ENCODE results near the gene NOS3.

The NOS3 gene

DNA sequence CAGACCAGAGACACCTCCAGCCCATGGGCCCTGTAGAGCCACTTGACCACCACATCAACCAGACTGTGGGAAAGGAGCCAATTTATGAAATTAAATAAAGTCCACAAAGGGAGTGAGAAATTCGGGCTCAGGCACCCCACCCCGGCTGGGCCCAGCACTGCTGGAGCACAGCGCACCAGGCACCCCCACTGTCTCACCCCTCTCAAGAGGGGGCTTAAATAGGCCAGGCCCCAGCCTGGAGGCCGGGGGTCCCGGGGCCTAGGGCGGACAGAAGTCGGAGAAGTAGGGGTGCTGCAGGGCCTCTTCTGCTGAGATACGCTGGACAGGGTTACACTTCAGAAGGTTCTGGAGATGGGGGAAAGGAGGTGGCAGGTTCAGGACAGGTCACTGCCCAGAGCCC is 62.9 kb downstream of the NOS3 start:
- no peak for DNase-seq (ENCODE audit: low read depth in 4 of 4, low spot score in 1 of 4)

DNA sequence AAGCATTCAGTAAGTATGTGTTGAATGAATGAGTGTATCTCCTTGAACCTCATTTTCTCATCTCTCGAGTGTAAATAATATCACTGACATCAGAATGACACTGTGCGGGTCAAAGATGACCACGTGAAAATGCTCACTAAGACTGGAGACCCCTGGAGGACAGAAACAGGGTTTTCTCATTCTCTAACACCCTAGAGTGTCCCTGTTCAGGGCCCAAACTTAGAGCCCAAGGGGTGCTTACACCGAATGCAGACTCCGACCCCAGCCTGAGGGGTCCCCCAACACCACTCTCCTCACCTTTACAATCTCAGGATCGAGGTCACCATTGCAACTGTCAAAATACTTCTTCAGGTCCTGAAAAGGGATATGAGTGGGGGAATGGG is 65.5 kb downstream of the NOS3 start:
- DNase-seq (ENCODE audit: low read depth in 4 of 4, low spot score in 1 of 4) = no peak

DNA sequence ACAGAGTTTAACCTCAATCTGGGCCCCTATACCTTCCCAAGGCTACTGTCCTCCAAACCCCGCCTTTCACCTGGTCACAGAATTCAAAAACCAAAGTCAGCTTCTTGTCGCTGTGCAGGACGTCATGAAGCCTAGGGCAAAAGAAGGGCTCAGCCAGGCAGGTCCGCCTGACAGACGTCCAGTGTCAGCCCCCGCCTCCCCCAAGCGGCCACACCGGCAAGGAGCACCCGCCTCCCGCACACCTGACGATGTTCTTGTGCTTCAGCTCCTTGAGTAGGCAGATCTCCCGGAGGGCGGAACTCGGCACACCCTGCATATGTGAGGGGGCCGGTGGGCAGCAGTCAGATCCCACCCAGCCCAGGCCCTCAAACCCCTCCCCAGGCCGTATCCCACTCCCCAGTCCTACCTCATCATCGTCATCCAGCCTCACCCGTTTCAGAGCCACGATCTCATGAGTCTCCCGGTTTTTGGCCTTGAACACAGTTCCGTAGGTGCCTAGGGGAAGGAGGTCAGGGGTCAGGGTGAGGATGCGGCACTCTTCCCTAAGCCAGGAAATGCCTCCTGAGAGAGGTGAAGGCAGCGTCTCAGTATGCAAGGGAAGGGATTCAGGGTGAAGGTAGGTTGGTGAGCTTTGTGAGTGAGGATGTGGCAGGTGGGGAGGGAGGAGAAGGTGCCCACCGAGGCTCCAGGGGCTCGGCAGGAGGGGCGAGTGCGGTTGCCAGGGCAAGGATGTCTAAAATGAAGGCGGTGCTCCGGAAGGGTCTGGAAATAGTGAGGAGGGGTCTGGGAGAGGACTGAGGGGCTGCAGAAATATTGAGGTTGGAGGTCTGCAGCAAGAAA is 66.1 kb downstream of the NOS3 start:
- no peak for DNase-seq (ENCODE audit: low read depth in 4 of 4, low spot score in 1 of 4)

DNA sequence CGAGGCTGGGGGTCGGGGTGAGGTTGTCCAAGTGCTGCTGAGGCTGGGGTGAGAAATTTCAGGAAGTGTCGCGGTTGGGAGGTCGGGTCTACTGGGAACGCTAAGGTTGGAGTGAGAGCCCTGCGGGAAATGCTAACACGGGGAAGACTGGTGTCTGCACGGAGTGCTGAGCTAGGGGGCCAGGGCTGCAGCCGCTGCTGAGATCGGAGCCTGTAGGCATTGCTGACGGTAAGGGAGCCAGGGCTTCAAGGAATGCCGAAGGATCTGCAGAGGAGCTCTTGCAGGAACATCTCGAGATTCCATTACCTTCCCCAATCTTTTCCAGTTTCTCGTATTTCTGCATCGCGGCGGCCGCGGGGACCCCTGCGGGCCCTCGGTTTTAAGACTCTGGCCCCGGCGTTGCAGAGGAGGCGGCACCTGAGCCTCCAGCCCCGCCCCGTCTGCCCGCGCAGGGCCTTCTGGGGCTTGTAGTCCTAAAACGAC is 66.7 kb downstream of the NOS3 start, which contains the start of gene CDK5:
Gene CDK5 (minus strand): TSS at position 392 of the 483 bp plus-strand sequence. CDS start 49 bp downstream, at position 343.
- DNase-seq (ENCODE audit: low read depth in 4 of 4, low spot score in 1 of 4) = no peak

DNA sequence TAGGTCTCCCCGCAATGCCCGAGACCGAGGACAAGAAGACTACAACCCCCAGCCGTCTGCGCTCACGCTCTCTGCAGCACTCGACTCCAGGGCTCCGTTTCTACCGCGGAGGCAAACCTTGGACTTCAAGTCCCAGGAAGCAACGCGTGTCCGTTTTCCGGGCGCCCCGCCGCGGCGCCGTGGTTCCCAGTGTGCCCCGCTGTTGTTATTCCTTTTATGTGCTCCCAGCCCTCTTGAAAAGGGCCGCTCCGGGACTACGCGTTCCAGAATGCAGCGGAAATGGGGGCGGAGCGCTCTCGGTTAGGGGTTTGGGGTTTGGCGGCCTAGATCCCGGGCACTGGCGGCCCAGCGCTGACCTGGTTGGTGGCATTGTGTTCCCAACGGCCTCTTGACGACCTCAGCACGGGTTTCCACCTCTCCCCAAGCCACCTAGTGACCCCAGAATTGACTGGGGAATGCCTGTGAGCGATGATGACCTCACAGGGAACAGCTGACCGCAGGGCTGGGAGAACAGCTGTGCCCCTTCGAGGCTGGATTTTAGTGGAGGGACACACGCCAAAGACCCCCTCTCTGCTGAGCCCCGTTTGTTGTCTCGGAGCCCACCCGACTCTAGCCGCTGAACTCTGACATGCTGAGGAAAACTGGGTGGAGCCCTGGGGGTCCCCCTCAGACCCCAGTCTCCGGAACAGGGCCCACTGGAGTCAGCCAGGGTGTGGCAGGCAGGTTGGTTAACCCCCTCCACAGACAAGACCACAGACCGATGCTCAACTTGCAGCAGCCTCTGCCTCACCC is 67.4 kb downstream of the NOS3 start:
- DNase-seq (ENCODE audit: low read depth in 4 of 4, low spot score in 1 of 4) = peak; percentile 87 to 96 (median 92)

DNA sequence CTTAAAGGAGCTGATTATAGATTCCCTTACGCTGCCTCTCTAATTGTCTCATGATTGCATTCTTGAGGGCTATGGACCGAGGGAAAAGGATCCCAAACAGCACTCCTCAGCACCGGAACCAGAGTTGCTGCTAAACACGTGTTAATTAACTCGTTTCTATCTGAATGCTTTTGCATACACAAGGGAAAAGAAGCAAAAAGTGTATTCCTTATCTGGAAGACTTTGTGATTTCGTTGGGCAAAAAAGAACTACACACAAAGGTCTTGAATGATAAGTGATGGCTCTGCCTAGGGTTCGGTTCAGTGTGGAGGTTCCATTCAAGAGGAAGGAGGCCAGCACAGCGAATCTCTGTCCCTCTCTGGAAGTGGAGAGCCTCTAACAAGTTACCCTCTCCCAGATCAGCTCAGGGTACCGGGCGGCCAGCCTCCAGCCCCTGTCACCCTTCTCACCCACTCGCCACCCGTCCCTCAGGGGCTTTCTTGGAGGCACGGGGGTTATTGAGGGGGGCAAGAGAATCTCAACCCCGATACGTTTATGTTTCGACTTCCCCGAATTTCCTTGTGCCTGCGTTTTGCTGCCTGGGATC is 68.1 kb downstream of the NOS3 start:
- no peak for DNase-seq (ENCODE audit: low read depth in 4 of 4, low spot score in 1 of 4)

DNA sequence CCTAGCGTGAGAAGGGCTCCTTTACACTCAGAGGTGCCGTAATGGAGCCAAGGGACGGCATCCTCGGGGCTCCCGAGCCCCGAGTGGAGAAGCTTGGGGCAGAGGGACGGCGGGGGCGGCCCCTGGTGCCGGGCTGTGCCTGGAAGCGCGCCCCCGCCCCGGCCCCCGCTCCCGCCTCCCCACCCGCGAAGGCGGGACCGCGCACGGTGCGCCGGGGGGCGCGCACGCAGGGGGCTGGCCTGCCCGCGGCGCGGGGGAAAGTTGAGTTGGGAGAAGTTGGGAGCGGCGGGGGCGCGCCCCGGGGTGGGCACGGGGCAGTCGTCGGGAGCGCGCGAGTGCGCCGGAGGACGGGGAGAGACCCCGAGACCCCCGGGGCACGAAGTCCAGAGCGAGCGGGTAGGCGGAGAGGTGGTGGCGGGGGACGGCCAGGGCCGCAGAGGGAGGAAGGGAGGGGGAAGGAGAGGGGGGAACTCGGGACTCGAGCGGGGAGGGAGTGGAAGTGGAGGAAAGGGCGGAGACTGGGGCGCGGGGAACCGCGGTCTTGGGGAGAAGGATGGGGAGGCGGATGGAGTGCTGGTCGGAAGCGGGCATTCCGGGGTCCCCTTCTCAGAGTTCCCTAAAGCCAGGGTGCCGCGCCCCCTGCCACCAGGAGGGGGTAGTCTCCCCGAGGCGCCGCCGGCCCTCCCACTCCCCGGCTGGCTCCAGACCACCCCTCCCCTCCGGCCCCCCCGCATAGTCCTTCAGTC is 68.7 kb downstream of the NOS3 start, which contains the start of gene SLC4A2:
Gene SLC4A2 (plus strand): TSS at position 223 of the 746 bp plus-strand sequence. CDS start 2,399 bp downstream, outside the sequence.
- DNase-seq (ENCODE audit: low read depth in 4 of 4, low spot score in 1 of 4) = peak in 2 of 4 experiments; percentile 57 to 69

DNA sequence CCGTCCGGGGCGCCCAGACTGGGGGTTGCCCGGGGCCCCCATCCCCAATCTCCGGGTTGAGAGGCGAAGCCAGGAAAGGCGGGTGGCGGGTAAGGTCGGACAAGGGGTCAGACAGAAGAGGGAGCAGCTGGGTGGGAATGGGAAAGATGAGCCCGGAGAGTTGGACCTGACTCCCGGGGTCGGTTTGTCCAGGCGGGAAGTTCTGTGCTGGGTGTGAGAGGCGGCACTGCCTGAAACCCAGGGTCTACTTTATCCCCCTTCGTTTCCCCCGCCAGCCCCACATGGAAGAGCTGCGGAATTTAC is 69.2 kb downstream of the NOS3 start:
- DNase-seq (ENCODE audit: low read depth in 4 of 4, low spot score in 1 of 4) = no peak

DNA sequence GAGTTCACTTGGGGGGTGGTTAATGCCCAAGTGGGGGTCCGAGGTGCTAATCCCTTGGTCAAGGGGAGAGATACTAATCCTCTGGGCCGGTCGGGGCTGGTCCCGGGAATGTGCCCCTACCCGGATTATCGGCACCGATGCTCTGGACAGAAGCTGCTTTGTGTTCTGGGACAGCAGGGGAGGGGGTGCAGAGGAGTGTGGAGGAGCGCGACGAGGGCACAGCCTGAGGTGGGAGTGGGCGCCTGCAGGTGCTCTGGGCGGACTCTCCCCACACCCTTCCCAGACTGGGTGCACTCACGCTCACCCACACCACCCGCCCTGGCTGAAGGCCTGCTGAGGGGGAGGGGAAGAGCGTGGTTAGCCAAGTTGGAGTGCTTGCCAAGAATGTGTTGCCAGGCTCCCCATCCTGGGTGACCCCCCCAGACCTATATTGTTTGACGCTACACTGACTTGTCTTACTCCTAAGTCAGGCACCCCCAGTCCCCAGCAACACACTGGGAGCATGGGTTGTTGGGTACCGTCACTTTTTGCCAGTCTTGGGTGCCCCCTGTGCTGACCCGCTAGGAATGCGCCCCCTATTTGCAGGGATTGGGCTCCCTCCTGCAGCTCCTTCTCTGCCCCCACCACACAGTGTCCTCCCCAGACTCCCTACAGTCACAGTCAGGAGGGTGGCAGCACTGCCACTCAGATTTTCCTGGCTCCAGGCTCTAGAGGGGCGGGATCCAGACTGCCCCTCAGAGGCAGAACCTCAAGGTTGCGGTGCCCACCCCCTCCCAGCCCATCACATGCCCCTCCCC is 69.8 kb downstream of the NOS3 start:
- DNase-seq (ENCODE audit: low read depth in 4 of 4, low spot score in 1 of 4) = no peak

DNA sequence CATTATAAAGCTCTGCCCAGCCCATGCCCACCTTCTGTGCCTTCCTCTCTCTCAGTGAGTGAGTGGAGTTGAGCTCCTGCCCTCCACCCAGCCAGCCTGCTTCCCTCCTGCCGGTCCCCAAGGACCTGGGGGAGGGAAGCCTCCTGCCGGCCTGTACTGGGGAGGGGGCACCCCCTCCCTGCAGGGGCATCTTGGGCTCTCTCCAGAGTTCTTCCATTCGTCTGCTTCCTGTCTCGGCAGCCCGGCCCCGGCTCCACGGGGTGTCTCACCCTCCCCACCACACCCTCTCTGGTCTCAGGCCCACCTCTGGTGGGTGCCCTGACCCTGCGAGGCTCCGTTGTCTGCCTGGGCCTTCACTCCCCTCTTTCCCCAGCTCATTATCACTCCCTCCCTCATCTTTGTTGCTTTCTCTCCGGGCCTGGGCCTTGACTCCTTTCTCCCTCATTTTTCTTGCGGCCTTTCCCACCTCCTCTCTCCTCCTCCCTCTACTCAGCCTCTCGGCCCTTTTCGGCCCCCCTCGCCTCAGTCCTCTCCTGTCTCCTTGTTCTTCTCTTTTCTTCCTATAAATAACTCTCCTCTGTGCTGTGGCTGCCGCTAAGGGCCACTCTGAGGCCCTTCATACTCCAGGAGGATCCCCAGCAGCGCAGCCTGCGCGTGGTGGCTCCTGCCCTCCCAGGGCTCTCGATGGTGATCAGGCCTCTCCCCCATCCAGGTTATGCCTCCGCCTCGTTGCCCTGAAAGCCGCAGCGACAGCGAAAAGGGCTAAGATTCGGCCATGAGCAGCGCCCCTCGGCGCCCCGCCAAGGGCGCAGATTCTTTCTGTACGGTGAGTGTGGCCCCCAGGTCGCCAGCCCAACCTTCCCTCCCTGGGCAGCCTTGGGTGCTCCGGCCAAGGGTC is 70.6 kb downstream of the NOS3 start:
- no peak for DNase-seq (ENCODE audit: low read depth in 4 of 4, low spot score in 1 of 4)

DNA sequence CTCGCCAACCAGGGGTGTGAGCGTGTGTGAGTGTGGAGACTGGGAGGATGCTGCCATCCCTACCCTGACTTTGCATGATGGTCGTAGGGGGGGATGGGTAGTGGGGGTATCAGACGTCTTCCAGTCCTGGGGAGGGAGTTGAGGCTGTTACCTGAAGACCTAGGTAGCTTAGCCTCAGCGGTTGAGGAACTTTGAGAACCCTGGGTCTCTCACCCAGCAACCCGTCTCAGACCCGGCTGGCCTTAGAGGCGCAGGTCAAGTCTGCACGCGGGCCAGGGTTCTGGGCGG is 71.2 kb downstream of the NOS3 start:
- no peak for DNase-seq (ENCODE audit: low read depth in 4 of 4, low spot score in 1 of 4)

DNA sequence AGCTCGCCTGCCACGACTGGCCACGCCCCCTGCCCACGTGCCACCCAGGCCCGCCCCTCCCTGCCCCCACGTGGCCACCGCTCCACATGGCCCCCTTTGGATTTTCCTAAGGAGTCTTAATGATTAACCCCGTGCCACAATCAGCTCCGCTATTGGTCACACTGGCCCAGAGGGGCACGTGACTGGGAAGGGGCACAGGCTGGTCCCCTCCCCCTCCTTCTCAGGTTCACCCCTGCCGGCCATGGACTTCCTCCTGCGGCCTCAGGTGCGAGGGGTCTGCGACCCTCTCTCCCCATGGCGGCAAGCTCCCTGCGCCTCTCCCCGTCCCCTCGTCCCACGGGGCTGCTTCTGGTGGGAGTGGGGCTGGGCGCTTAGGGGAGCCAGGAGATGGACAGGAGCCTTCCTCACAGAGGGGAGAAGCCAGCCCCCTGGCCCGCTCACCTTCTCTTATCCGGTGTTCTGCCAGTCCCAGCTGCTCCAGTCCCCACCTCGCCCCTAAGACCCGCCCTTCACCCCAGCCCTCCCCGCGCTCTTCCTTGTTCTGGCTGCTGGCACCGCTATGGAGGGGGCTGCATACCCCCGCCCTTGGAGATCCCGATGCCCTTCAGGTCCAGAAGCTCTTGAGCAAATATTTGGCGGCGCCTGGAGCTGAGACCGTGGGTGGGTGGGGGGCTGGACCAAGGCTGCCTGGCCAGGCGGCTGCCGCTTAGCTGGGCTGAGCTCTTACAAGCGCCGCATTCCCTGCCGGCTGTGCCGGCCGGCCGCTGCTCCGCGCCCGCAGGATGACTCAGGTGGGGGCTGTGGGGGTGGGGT is 71.8 kb downstream of the NOS3 start:
- no peak for DNase-seq (ENCODE audit: low read depth in 4 of 4, low spot score in 1 of 4)

DNA sequence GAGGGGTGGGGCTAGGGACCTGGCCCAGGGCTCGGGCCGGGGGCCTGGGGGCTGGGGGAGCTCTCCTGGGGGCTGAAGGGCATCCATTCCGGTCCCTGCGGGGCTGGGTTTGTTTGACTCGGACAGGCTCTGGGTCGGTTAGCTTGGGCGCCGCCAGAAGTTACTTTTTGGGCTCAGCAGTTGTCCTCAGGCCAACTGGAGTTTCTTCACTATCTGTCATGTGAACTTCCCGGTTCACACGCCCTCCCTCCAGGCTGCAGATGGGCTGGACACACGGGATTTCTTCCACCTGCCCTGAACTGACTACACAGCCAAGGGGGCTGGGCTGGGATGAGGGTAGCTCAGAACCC is 72.4 kb downstream of the NOS3 start:
- no peak for DNase-seq (ENCODE audit: low read depth in 4 of 4, low spot score in 1 of 4)

Data from stimulated activated CD4-positive, alpha-beta T cell treated with anti-CD3 and anti-CD28 coated beads, Interleukin-1b, Interleukin-23, amount 100 ng/mL, for 24 hours (primary cell).